GM21423 (cell line): ENCODE measurements around the gene TEX48.

Source experiments
- ATAC-seq: cut with Tn5 transposase; IDR thresholded peaks from one replicate; pipeline ENCODE4 v1.9.1; 2021; ENCODE audit warnings: mild to moderate bottlenecking, moderate library complexity; ENCODE audit not compliant: unreplicated experiment

The TEX48 gene, protein sequence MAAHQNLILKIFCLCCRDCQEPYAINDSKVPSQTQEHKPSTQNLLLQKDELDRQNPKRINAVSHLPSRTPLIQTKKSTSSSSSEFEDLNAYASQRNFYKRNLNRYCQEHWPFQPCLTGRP

DNA sequence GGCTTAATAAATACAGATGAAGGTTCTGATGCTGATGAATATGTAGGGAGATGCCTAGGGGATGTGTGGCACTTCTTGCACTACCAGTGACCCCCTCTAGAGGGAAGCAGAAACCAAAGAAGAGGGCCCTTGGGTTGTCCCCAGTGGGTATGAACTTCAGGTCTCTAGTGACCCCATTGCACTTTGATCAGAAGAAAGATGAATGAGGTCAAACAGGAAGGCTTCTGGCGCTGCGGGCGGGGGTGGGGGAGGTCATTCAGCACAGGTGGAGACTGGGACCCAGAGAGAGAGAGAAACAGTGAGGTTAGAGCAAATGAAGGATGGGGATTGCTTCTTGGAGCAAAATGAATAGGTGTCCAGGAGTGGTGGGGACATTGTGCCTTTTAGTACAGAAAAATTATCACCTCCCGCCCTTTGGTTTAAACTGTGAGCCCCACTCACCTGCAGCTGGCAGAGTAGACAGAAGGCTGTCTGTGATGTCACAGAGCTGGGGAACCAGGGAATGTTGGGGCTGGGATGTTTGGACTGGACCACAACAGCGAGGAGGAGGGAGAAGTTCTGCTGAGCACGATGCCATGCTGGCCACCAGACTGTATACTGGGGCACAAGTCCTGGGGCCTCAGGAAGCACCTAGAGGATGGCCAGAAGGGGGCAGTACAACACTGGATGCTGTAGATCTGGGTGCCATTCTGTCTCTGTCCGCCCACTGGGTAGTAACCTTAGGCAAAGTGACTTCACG is at the start of gene TEX48:
Gene TEX48, minus strand, starts transcription at position 599 of the 739 bp plus-strand sequence. CDS start 10,469 bp downstream, outside the sequence.
- ATAC-seq: peak; percentile 66

DNA sequence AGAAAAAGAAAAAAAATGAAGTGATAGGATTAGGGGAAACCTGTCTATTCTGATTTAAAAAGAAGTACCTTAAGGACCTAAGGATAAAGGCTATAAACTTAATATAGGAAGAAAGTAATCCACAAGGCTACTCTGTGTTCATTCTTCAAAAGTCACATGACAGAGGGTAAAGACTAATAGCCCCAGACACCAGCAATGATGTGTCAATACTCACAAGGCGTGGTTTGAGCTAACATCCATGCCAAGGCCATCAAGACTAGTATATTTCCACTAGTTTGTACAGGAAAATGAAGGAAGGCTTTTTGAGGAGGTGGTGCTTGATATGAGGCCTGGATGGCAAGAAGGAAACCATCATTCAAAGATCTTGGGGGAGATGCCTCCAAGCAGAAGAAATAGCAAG is 49.7 kb upstream of the TEX48 start:
- ATAC-seq: no peak

GRCh38 chr9:114729706-114730105 is 47.7 kb upstream of the TEX48 start:
- no peak for ATAC-seq

GRCh38 chr9:114725930-114726329 is 43.9 kb upstream of the TEX48 start:
- ATAC-seq: no peak

GRCh38 chr9:114724744-114725143 is 42.8 kb upstream of the TEX48 start:
- ATAC-seq: no peak

DNA sequence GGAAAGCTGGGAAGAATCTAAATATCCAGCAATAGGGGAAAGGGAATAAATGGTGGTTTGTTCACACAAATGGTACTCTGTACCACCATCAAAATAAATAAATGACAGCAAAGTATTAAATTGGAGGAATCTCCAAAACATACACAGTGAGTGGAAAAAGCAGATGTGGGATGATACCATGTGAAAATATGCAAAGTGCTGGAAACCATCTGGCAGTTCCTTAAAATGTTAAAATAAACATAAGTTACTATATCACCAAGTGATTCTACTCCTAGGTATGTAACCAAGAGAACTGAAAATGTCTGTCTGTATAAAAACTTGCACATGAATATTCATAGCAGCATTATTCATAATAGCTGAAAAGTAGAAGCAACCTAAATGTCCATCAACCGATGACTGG is 41.9 kb upstream of the TEX48 start:
- no peak for ATAC-seq

GRCh38 chr9:114722937-114723620 is 41.1 kb upstream of the TEX48 start:
- no peak for ATAC-seq

DNA sequence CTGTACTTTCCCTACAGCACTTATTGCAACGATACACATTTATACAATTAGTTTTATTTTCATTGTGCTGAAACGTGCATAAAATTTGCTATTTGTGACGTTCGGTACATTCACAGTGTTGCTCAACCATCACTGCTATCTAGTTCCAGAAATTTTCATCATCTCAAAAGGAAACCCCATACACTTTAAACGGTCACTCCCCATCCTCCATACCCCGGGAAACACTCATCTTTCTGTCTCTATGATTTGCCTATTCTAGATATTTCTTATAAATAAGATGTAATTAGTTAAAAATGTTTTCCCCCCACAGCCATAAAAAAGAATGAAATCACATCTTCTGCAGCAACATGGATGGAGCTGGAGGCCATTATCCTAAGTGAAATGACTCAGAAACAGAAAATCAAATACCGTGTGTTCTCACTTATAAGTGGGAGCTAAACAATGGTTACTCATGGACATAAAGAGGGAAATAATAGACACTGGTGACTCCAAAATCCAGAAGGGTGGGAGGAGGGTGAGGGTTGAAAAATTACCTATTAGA is 40.2 kb upstream of the TEX48 start:
- no peak for ATAC-seq

DNA sequence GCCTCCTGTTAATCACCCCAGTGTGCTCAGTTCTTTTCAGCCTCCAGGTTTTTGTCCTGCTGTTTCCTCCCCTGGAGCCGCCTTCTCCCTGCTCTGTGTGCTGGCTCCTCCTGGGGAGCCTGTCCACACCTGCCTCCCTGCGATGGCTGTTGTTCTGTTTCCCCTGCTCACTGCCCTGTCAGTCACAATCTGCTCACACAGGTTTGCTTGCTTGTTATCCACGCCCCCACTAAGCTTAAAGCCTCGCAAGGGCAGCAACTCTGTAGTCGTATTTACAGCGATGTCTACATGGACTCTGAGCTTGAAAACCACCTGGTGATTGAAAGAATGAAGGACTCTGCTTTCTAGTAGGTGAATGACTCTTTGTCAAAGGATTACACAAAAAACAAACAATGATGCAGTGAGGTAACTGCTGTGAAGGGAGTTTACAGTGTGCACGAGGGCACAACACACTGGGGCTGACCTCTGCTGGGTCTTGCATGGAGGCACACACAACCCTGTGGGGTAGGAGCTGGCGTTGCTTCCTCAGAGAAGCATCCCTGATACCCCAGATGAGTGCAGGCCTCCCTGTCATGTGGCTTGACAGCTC is 39.6 kb upstream of the TEX48 start:
- no peak for ATAC-seq

GRCh38 chr9:114720086-114720676 is 38.2 kb upstream of the TEX48 start:
- no peak for ATAC-seq

- no peak for ATAC-seq
Measured at GRCh38 chr9:114719290-114719689, 37.3 kb upstream of the TEX48 start.

- no peak for ATAC-seq
Measured at GRCh38 chr9:114718801-114719221, 36.8 kb upstream of the TEX48 start.

DNA sequence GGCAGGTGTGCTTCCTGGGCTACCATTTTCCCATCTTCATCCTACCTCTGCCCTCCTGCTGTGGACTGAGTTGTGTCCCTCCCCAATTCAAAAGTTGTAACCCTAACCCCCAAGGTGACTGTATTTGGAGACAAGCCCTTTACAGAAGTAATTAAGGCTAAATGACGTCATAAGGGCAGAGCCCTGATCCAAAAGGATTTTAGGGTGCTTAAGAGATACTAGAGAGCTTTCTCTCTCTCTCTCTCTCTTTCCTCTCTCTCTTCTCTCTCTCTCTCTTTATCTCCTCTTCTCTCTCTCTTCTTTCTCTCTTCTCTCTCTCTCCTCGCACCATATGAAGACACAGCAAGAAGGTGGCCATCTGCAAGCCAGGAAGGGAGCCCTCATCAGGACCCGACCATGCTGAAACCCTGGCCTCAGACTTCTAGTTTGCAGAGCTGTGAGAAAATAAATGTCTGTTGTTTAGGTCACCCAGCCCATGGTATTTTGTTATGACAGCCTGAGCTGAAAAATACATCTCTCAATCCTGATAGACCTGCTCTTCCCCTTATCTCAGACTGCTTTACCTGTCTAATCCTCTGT is 36.0 kb upstream of the TEX48 start:
- no peak for ATAC-seq

DNA sequence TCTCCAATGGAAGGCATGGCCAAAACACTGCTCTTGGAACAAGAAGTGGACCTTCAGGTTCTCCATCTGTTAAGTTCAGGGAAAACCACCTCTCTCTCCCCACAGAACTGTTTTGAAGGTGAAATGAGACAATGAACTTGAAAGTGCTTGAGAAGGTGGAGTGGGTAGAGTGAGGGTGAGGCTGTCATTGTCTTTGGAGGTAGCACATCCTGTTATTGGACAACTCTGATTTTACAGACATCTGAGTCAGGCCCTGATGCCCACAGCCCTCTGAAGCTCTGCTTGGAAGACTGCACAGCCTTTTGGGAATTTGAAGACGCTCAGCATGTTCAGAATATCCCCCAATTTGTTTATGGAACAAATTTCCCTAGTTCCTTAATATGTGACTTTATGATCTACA is 27.6 kb upstream of the TEX48 start:
- no peak for ATAC-seq

GRCh38 chr9:114706711-114707110 is 24.7 kb upstream of the TEX48 start:
- no peak for ATAC-seq

GRCh38 chr9:114701988-114702387 is 20.0 kb upstream of the TEX48 start:
- ATAC-seq: no peak

DNA sequence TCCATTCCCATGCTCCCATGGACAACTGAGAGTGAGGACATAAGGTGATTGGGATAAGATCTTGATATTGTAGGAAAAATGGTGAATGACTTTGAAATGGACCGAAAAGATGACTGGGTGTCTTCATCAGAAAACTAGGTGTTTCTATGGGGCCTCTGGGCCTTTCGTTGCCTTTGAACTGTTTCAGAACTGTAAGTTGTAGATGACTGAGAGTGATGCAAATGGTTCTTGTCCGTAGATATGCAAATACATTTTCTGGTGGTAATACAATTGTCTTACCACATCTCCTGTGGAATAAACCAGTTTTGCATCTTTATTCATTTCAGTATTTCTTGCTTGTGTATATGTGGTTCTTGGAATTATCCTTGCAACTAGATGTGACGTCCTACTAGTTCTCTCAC is 16.0 kb upstream of the TEX48 start:
- ATAC-seq: no peak

- ATAC-seq: peak; percentile 75
Measured at GRCh38 chr9:114696814-114697544, 15.0 kb upstream of the TEX48 start.

- ATAC-seq: no peak
Measured at GRCh38 chr9:114695948-114696347, 14.0 kb upstream of the TEX48 start.

GRCh38 chr9:114694719-114695269 is 12.8 kb upstream of the TEX48 start:
- ATAC-seq: peak; percentile 25
